Body of pancreas (tissue), 4 donors: ENCODE measurements around the gene CHST8. TPM values are rescaled to one million over a fixed set of nuclear protein-coding genes. Genes with fewer than 3 reads are reported as not detected.

ENCODE experiments used
- ATAC-seq: fragments of 150-250 bp; one replicate; pipeline ENCODE4 v1.9.1; 2016
- DNase-seq, 4 donors: peaks; one replicate each; pipeline ENCODE4 v3.0.0-alpha.2; 2019
- H3K27ac ChIP-seq, 4 donors: fragments of 200-600 bp; sonication (generic); 1 replicate in 3 of 4; 2 replicates in 1 of 4; pipeline versions ENCODE4 v1.5.1 to v1.6.1; 2016 to 2019; ENCODE audit warnings: mild to moderate bottlenecking in 1 of 4, mixed read lengths in 1 of 4, moderate library complexity in 1 of 4
- H3K27me3 ChIP-seq, 2 donors: fragments of 200-600 bp; sonication (generic); one replicate each; pipeline ENCODE4 v1.6.0; 2016; ENCODE audit warnings: mild to moderate bottlenecking in 1 of 2
- H3K36me3 ChIP-seq, 2 donors: fragments of 200-600 bp; sonication (generic); replicated peaks in 1 of 2; 2 replicates each; pipeline ENCODE4 v1.5.1; 2016; ENCODE audit warnings: low read depth in 2 of 2; ENCODE audit not compliant: insufficient read depth in 1 of 2
- H3K4me1 ChIP-seq: fragments of 200-600 bp; sonication (generic); one replicate; pipeline ENCODE4 v1.6.0; 2016
- H3K4me3 ChIP-seq, 2 donors: fragments of 200-600 bp; sonication (generic); 1 replicate in 1 of 2; 2 replicates in 1 of 2; pipeline ENCODE4 v1.5.1; 2016 to 2019
- H3K9me3 ChIP-seq, 3 donors: fragments of 200-600 bp; sonication (generic); 1 replicate in 2 of 3; 2 replicates in 1 of 3; pipeline ENCODE4 v1.5.1; 2016
- POLR2A ChIP-seq, 3 donors: fragments of 450-650 bp; IDR thresholded peaks; one replicate each; pipeline ENCODE4 v1.6.1; 2016; ENCODE audit warnings: antibody characterized with exemption in 3 of 3, mild to moderate bottlenecking in 2 of 3
- WGBS, 2 donors: methylation state at CpG; one replicate each; pipeline ENCODE4 v1.1.5; 2017; 5-methylcytosine and 5-hydroxymethylcytosine counted together
- intact Hi-C: fragments of 100-400 bp; cut with DNase I; formaldehyde crosslinking; loops from one replicate; pipeline ENCODE4 v1.15.1; 2023
- total RNA-seq, 2 donors: library from RNA; depleted of rRNA; stranded (reverse); fragments of >200 nt; gene quantifications; one replicate each; pipeline ENCODE4 v1.1.0, GENCODE V29; 2016
- TF ChIP-seq, protein P1 (sequence below), 7 experiments: fragments of 450-650 bp in 4 of 7; fragments of 200-600 bp in 3 of 7; sonication (generic) in 3 of 7; IDR thresholded peaks; one replicate each; pipeline ENCODE4 v1.5.1; 2016 to 2019; ENCODE audit warnings: antibody characterized with exemption in 7 of 7

CHST8 gene
- total RNA-seq, 2 donors from 2014 or later: 0.26 TPM; not detected in 1

DNA sequence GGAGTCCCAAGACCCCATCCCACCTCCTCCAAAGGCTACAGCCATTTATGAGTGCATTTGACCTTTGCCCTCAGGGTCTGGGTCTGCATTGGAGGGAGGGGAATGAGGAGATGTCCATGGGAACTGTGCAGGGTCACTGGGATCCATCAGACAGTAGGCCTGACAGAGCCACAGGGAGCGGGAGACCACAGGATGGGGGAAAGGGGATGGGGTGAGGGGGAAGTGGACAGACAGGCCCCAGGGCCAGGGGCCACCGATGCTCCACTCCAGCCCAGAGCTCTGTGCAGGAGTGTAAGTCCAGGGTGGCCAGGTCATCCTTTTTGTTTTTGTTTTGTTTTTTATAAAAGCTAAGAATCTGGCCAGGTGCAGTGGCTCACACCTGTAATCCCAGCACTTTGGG is 82.5 kb downstream of the CHST8 start:
- Histone ChIP-seq H3K36me3 (no peaks in the 10 kb centered on the region), H3K27me3 (no peaks in the 10 kb centered on the region), H3K4me3 (no peak overlapping the region), H3K27ac (no peak overlapping the region), H3K9me3 (no peaks in the 10 kb centered on the region), H3K4me1 (no peaks in the 10 kb centered on the region)
- DNase-seq (no peak), ATAC-seq (no peak)
- intact Hi-C loops: no loop called here
- TF ChIP-seq, protein P1, sequence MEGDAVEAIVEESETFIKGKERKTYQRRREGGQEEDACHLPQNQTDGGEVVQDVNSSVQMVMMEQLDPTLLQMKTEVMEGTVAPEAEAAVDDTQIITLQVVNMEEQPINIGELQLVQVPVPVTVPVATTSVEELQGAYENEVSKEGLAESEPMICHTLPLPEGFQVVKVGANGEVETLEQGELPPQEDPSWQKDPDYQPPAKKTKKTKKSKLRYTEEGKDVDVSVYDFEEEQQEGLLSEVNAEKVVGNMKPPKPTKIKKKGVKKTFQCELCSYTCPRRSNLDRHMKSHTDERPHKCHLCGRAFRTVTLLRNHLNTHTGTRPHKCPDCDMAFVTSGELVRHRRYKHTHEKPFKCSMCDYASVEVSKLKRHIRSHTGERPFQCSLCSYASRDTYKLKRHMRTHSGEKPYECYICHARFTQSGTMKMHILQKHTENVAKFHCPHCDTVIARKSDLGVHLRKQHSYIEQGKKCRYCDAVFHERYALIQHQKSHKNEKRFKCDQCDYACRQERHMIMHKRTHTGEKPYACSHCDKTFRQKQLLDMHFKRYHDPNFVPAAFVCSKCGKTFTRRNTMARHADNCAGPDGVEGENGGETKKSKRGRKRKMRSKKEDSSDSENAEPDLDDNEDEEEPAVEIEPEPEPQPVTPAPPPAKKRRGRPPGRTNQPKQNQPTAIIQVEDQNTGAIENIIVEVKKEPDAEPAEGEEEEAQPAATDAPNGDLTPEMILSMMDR (IDR thresholded peaks at IDR 0.05): no peak
- no peak for TF ChIP-seq POLR2A (IDR thresholded peaks at IDR 0.05)
- WGBS, 2 donors: 88 to 89% methylated on average over 2 of the region's 2 CpGs

DNA sequence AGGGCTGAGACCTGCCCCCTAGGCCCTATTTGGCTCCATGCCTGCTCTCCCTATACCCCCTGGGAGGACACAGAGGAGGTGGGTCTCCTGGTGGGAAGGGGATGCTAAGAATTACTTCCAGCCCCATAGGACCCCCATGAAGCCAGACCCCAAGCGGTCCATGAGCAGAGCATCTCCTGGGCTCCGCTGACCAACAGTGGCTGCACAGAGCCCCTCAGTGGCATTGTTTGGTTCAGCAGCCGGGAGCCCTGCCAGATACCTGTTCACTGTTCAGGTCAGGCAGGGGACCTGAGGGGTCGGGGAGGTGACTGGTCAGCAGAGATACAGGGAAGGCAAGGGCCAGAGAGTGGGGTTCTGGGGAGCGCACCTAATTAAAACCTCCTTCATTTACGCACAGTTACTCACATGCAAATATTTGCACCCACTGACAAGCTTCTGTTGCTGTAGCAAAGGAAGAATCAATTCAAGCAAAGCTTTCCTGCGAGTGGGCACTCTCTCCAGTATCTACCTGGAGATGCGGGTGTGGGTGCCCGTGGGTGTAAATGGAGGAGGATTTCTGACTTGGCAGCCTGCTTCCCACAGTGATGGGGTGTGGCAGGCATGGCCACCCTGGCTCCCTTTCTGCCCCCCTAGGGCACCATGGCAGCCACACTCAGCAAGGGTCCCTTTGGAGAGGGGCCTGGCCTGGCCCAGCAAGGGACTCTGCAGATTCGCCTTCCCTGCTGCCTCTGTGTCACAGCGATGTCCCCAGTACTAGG is 83.5 kb downstream of the CHST8 start:
- no peak overlapping the region for H3K27ac ChIP-seq
- no peak for ATAC-seq
- no peak for TF ChIP-seq POLR2A (IDR thresholded peaks at IDR 0.05)
- TF ChIP-seq, protein P1 (IDR thresholded peaks at IDR 0.05): no peak
- no peaks in the 10 kb centered on the region for H3K9me3 ChIP-seq
- WGBS, 2 donors: 45 to 63% methylated on average over 3 to 11 of the region's 11 CpGs
- H3K4me3 ChIP-seq: no peak overlapping the region
- no peaks in the 10 kb centered on the region for H3K36me3 ChIP-seq
- H3K4me1 ChIP-seq: no peaks in the 10 kb centered on the region
- no peak for DNase-seq
- no peaks in the 10 kb centered on the region for H3K27me3 ChIP-seq
- intact Hi-C loops: no loop called here

DNA sequence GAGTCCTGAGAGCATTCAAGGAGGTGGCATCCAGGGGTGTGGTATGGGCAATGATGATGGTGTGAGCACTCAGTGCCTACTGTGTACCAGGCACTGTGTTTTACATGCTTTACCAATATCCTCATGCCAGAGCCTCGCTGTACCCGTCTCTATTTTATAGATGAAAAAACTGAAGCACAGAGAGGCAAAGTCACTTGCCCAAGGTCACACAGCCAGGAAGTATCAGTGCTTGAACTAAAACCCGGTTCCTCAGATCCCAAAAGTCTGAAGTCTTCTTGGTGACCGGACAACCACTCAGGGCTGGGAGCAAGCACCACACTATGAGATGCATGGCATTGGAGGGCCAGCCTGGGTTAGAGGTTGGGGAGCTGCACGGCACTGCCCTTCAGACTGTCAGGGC is 84.1 kb downstream of the CHST8 start:
- H3K36me3 ChIP-seq: no peaks in the 10 kb centered on the region
- DNase-seq (no peak), ATAC-seq (no peak)
- no peaks in the 10 kb centered on the region for H3K27me3 ChIP-seq
- intact Hi-C loops: no loop called here
- TF ChIP-seq, protein P1 (IDR thresholded peaks at IDR 0.05): no peak
- no peak for TF ChIP-seq POLR2A (IDR thresholded peaks at IDR 0.05)
- WGBS, 2 donors: 63 to 69% methylated on average over 5 of the region's 5 CpGs
- no peak overlapping the region for H3K4me3 ChIP-seq
- no peaks in the 10 kb centered on the region for H3K4me1 ChIP-seq
- H3K9me3 ChIP-seq: no peaks in the 10 kb centered on the region
- no peak overlapping the region for H3K27ac ChIP-seq

DNA sequence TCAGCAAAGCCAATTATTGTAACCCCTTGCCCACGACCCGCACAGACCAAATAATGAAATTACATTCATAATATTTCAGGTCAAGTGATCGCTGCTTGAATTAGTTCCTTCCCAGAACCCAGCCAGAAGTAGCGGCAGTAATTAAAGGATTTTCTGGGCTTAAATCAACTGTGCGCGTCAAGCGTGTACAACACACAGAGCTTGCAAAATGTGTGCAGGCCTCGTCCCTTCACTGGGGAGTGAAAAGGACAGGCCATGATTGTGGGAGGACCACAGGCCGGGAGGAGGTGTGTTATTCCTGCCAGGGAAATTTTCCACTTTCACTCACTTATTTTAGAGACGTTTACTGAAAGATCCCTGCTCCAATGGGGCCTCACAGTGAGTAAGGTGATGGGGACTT is 84.9 kb downstream of the CHST8 start:
- H3K9me3 ChIP-seq: no peaks in the 10 kb centered on the region
- TF ChIP-seq POLR2A (IDR thresholded peaks at IDR 0.05): no peak
- TF ChIP-seq, protein P1 (IDR thresholded peaks at IDR 0.05): no peak
- H3K27me3 ChIP-seq: no peaks in the 10 kb centered on the region
- H3K4me1 ChIP-seq: no peaks in the 10 kb centered on the region
- H3K36me3 ChIP-seq: no peaks in the 10 kb centered on the region
- no peak for ATAC-seq
- no peak overlapping the region for H3K27ac ChIP-seq
- intact Hi-C loops: no loop called here
- 67 to 68% methylated on average over 10 of the region's 10 CpGs for WGBS, 2 donors
- no peak for DNase-seq
- H3K4me3 ChIP-seq: no peak overlapping the region

DNA sequence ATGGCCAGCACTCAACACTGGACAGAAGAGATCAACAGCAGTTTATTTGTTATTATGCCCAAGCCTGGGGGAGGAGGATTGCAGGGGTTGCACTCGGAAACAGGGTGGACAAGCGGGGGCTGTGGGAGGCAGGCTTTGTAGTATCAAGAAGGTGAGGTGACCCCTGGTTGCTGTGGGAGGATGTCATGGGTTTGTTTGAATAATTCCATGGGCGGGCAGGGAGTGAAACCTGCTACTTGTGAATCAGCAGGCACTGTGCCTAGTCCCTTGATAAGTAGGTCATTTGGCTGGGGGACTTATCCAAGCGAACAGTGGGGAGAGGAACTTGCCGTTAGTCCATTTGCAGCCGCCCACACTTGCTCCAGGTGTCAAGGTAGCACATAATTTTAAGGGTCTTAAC is 90.5 kb downstream of the CHST8 start:
- Histone ChIP-seq H3K36me3 (no peaks in the 10 kb centered on the region), H3K4me1 (no peaks in the 10 kb centered on the region), H3K27me3 (no peaks in the 10 kb centered on the region), H3K27ac (no peak overlapping the region), H3K9me3 (no peaks in the 10 kb centered on the region), H3K4me3 (no peak overlapping the region)
- intact Hi-C loops: no loop called here
- WGBS, 2 donors: 55 to 56% methylated on average over 5 to 6 of the region's 6 CpGs
- no peak for TF ChIP-seq POLR2A (IDR thresholded peaks at IDR 0.05)
- TF ChIP-seq, protein P1 (IDR thresholded peaks at IDR 0.05): no peak
- DNase-seq (no peak), ATAC-seq (no peak)
